ENCODE data around the gene ELP1.
A peak's percentile ranks its signal among the peaks of the same experiment; 100 is the strongest.

DNA sequence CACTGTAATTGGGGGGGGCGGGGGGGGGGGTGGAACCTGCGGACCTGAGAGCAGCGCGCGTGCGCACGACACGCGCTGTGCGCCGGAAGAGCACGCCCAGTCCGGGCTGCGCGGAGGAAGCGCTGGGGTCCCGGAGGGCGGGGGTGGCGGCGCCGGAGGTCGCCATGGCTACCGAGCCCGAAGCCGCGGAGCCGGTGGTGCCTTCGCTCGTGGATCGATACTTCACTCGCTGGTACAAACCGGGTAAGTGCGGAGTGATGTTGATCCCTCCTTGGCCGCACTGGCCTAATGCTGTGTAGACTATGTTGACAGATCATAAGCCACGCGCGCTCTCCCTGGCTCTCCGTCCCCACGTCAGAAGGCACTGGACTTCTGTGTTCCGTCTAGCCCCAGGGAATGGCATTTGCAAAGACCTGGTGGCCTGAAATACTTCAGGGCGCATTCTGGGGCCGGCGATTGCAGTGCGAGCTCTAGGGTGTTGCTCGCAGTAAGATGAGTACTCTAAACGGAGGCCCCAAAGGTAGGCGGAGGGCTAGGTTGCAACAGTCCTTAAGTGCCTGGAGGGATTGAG is 484 bp upstream of the ELP1 start, which contains the start of gene ABITRAM:
- TF ChIP-seq, protein P1, sequence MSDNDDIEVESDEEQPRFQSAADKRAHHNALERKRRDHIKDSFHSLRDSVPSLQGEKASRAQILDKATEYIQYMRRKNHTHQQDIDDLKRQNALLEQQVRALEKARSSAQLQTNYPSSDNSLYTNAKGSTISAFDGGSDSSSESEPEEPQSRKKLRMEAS (IDR thresholded peaks at IDR 0.05), result no peak
- no peak for TF ChIP-seq CEBPB (IDR thresholded peaks at IDR 0.05)
- TF ChIP-seq ZBTB7A (IDR thresholded peaks at IDR 0.05; ENCODE audit: low read depth), result peak; percentile 45; the same call in 1 of the 2 replicates
- TF ChIP-seq, protein P2, sequence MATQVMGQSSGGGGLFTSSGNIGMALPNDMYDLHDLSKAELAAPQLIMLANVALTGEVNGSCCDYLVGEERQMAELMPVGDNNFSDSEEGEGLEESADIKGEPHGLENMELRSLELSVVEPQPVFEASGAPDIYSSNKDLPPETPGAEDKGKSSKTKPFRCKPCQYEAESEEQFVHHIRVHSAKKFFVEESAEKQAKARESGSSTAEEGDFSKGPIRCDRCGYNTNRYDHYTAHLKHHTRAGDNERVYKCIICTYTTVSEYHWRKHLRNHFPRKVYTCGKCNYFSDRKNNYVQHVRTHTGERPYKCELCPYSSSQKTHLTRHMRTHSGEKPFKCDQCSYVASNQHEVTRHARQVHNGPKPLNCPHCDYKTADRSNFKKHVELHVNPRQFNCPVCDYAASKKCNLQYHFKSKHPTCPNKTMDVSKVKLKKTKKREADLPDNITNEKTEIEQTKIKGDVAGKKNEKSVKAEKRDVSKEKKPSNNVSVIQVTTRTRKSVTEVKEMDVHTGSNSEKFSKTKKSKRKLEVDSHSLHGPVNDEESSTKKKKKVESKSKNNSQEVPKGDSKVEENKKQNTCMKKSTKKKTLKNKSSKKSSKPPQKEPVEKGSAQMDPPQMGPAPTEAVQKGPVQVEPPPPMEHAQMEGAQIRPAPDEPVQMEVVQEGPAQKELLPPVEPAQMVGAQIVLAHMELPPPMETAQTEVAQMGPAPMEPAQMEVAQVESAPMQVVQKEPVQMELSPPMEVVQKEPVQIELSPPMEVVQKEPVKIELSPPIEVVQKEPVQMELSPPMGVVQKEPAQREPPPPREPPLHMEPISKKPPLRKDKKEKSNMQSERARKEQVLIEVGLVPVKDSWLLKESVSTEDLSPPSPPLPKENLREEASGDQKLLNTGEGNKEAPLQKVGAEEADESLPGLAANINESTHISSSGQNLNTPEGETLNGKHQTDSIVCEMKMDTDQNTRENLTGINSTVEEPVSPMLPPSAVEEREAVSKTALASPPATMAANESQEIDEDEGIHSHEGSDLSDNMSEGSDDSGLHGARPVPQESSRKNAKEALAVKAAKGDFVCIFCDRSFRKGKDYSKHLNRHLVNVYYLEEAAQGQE (IDR thresholded peaks at IDR 0.05; ENCODE audit: low read depth), result no peak
- TF ChIP-seq TCF12 (IDR thresholded peaks at IDR 0.05; ENCODE audit: low read depth), result 0 out of 2 replicates have a peak, but pooled peaks have one; percentile 8
- peak; percentile 69; the same call in 1 of the 2 replicates for TF ChIP-seq YY1 (IDR thresholded peaks at IDR 0.05; ENCODE audit: low read depth)
- no peak for TF ChIP-seq RAD21 (IDR thresholded peaks at IDR 0.05; ENCODE audit: low read depth)
- TF ChIP-seq TAF1 (IDR thresholded peaks at IDR 0.05; ENCODE audit: low read depth), result no peak; the same call in 1 of the 2 replicates
- no peak for TF ChIP-seq NFIC (IDR thresholded peaks at IDR 0.05)
- 0 out of 2 replicates have a peak, but pooled peaks have one; percentile 8 for TF ChIP-seq EP300 (IDR thresholded peaks at IDR 0.05; ENCODE audit: borderline replicate concordance)
- no peak for TF ChIP-seq CREB1 (IDR thresholded peaks at IDR 0.05; ENCODE audit: low read depth)
- TF ChIP-seq, protein P3, sequence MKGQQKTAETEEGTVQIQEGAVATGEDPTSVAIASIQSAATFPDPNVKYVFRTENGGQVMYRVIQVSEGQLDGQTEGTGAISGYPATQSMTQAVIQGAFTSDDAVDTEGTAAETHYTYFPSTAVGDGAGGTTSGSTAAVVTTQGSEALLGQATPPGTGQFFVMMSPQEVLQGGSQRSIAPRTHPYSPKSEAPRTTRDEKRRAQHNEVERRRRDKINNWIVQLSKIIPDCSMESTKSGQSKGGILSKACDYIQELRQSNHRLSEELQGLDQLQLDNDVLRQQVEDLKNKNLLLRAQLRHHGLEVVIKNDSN (IDR thresholded peaks at IDR 0.05), result no peak
